Endodermal cell (in vitro differentiated cells): ENCODE results near the gene COL5A2. TPM values are rescaled to one million over a fixed set of nuclear protein-coding genes. Genes with fewer than 3 reads are reported as not detected.

Experiments
- DNase-seq: peaks from one replicate; pipeline ENCODE4 v3.0.0-alpha.2; 2017
- H3K27ac ChIP-seq: 2 replicates; pipeline ENCODE4 v1.5.1; 2013; ENCODE audit warnings: mild to moderate bottlenecking, low read depth, low read length, moderate library complexity
- H3K27me3 ChIP-seq: 2 replicates; pipeline ENCODE4 v1.6.1; 2013; ENCODE audit warnings: mild to moderate bottlenecking, low read length, moderate library complexity; ENCODE audit not compliant: insufficient read depth, control insufficient read depth, poor library complexity, severe bottlenecking
- H3K36me3 ChIP-seq: 2 replicates; pipeline ENCODE4 v1.7.0; 2013; ENCODE audit warnings: mild to moderate bottlenecking, low read length, moderate library complexity; ENCODE audit not compliant: control insufficient read depth, insufficient read depth
- H3K4me1 ChIP-seq: one replicate; pipeline ENCODE4 v1.7.0; 2013; ENCODE audit warnings: low read length; ENCODE audit not compliant: control insufficient read depth, insufficient read depth
- H3K4me3 ChIP-seq: 2 replicates; pipeline ENCODE4 v1.5.1; 2013; ENCODE audit warnings: mild to moderate bottlenecking, low read length, moderate library complexity
- H3K9ac ChIP-seq: 2 replicates; pipeline ENCODE4 v1.6.1; 2013; ENCODE audit warnings: mild to moderate bottlenecking, low read length, moderate library complexity; ENCODE audit not compliant: poor library complexity, severe bottlenecking; ENCODE audit errors: extremely low read depth
- H3K9me3 ChIP-seq: 2 replicates; pipeline ENCODE4 v1.6.1; 2013; ENCODE audit warnings: mild to moderate bottlenecking, low read length, moderate library complexity; ENCODE audit not compliant: control insufficient read depth
- H3K27ac Mint-ChIP-seq: 2 replicates; pipeline ENCODE4 v1.8.0; 2020; ENCODE audit warnings: mixed read lengths
- H3K27me3 Mint-ChIP-seq: 2 replicates; pipeline ENCODE4 v1.8.0; 2021; ENCODE audit warnings: mild to moderate bottlenecking, mixed read lengths; ENCODE audit not compliant: insufficient read depth
- H3K36me3 Mint-ChIP-seq: 2 replicates; pipeline ENCODE4 v1.8.0; 2020; ENCODE audit warnings: low read depth, mixed read lengths
- H3K4me1 Mint-ChIP-seq: 2 replicates; pipeline ENCODE4 v1.8.0; 2020; ENCODE audit warnings: mixed read lengths
- H3K4me3 Mint-ChIP-seq: 2 replicates; pipeline ENCODE4 v1.8.0; 2020; ENCODE audit warnings: mild to moderate bottlenecking, moderate library complexity, mixed read lengths
- H3K9me3 Mint-ChIP-seq: 2 replicates; pipeline ENCODE4 v1.8.0; 2020; ENCODE audit warnings: mild to moderate bottlenecking, mixed read lengths
- CTCF ChIP-seq: fragments of 200-600 bp; sonication (generic); conservative IDR thresholded peaks from 2 replicates; pipeline ENCODE4 v1.5.0; 2021; ENCODE audit warnings: antibody characterized with exemption, mild to moderate bottlenecking
- WGBS, 2 experiments: methylation state at CpG; one replicate each; pipeline versions ENCODE4 v1.1.5 to v1.1.7; 2013; ENCODE audit warnings: missing lambda C conversion rate in 2 of 2, mixed read lengths in 1 of 2; ENCODE audit not compliant: insufficient coverage in 1 of 2, insufficient read length in 1 of 2; 5-methylcytosine and 5-hydroxymethylcytosine counted together
- total RNA-seq, 2 donors: library from RNA; stranded (reverse); fragmentation: NEBNext Ultra II Directional in 1 of 2; extraction: Animal tissue kit (Norgen Biotek cat#: 25700) in 1 of 2; gene quantifications; 2 replicates in 1 of 2; 3 replicates in 1 of 2; pipeline ENCODE4 v1.2.1, GENCODE V29; 2021

Gene COL5A2
- total RNA-seq, 2 donors from 2014 or later = 117 to 153 TPM

DNA sequence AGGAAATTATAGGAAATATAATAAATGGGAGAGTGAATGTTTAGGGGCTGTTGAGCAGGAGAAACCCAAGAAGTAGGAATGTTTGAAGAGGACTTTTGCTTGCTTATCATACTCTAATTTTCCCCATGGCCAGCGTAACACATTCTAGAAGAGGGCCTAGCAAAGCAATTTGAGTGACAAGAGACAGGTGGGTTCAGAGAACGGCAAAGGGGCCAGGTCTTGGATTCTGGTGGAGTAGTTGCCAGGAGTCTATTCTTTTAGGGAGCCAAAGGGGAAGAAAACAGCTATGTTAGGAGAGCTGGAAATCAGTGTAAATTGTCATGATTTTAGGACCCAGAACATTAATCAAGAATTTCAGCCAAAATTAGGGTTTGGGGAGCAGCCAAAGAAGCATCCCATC lies 96.5 kb downstream of the COL5A2 start:
- no peak overlapping the region for H3K4me3 Mint-ChIP-seq
- H3K27ac Mint-ChIP-seq = no peak overlapping the region
- peaks cover 93% of the 10 kb centered on the region for H3K36me3 ChIP-seq

DNA sequence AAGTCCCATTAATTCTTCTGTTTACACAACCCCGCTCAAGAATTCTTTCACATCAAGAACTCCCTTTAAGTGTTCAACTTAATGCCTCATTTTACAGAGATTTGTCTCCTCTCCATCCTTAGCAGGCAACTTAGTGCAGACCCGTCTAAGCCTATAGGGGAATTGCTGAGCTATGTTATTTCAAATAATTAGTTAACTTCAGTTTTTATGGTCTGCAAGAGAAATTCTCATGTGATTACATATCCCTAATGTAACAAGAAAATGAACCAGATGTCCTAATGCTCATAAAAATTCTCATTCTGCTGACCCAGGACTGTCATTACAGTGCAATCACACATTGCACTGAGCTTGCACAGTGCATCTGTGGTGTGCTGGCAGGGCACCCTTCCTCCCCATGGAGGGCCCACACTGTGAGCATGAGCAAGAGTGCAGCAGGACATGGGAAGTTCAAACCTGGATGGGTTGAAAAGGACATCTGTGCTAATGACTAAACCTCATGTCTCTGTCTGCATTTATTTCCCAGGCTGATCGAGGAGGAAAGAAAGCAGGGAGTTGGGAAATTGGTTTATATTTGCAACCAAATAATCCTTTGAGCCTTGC lies 97.1 kb downstream of the COL5A2 start:
- Mint-ChIP-seq H3K27ac (no peak overlapping the region), H3K4me1 (no peaks in the 10 kb centered on the region), H3K27me3 (no peaks in the 10 kb centered on the region), H3K4me3 (no peak overlapping the region), H3K9me3 (no peaks in the 10 kb centered on the region), H3K36me3 (peaks cover 20% of the 10 kb centered on the region)
- H3K9me3 ChIP-seq = no peaks in the 10 kb centered on the region
- DNase-seq = no peak
- no peak overlapping the region for H3K27ac ChIP-seq
- no peak for TF ChIP-seq CTCF
- H3K4me1 ChIP-seq = no peaks in the 10 kb centered on the region
- 84 to 100% methylated on average over 1 to 3 of the region's 3 CpGs for WGBS, 2 experiments
- no peak overlapping the region for H3K9ac ChIP-seq
- H3K36me3 ChIP-seq = peaks cover 92% of the 10 kb centered on the region
- no peaks in the 10 kb centered on the region for H3K27me3 ChIP-seq
- H3K4me3 ChIP-seq = no peak overlapping the region

More for the DNA sequence above, 96.5 kb downstream of the COL5A2 start:
- H3K27me3 Mint-ChIP-seq = no peaks in the 10 kb centered on the region
- Histone ChIP-seq H3K27me3 (no peaks in the 10 kb centered on the region), H3K4me3 (no peak overlapping the region), H3K4me1 (no peaks in the 10 kb centered on the region), H3K27ac (no peak overlapping the region), H3K9me3 (no peaks in the 10 kb centered on the region), H3K9ac (no peak overlapping the region)
- no peak for DNase-seq
- peaks cover 24% of the 10 kb centered on the region for H3K36me3 Mint-ChIP-seq
- 97% methylated on average over 2 of the region's 2 CpGs; no CpG with 5 or more reads in 1 of the 2 experiments for WGBS, 2 experiments
- H3K9me3 Mint-ChIP-seq = no peaks in the 10 kb centered on the region
- no peaks in the 10 kb centered on the region for H3K4me1 Mint-ChIP-seq
- no peak for TF ChIP-seq CTCF

- TF ChIP-seq CTCF = no peak
- Histone ChIP-seq H3K27me3 (no peaks in the 10 kb centered on the region), H3K36me3 (peaks cover 93% of the 10 kb centered on the region), H3K9me3 (no peaks in the 10 kb centered on the region), H3K4me1 (no peaks in the 10 kb centered on the region), H3K4me3 (no peak overlapping the region), H3K27ac (no peak overlapping the region), H3K9ac (no peak overlapping the region)
- H3K4me1 Mint-ChIP-seq = no peaks in the 10 kb centered on the region
- H3K27ac Mint-ChIP-seq = no peak overlapping the region
- H3K36me3 Mint-ChIP-seq = peaks cover 15% of the 10 kb centered on the region
- no peak for DNase-seq
- H3K9me3 Mint-ChIP-seq = no peaks in the 10 kb centered on the region
- H3K4me3 Mint-ChIP-seq = no peak overlapping the region
- 62% methylated on average over 3 of the region's 3 CpGs for WGBS, 2 experiments
- H3K27me3 Mint-ChIP-seq = no peaks in the 10 kb centered on the region
These were observed 103.0 kb downstream of the COL5A2 start for GRCh38 chr2:189076572-189076971.
